GM21367 (cell line): Measurements from ENCODE around the gene INHA.

Experiments used
- ATAC-seq: cut with Tn5 transposase; IDR thresholded peaks from one replicate; pipeline ENCODE4 v1.9.1; 2021; ENCODE audit not compliant: unreplicated experiment

The INHA gene

DNA sequence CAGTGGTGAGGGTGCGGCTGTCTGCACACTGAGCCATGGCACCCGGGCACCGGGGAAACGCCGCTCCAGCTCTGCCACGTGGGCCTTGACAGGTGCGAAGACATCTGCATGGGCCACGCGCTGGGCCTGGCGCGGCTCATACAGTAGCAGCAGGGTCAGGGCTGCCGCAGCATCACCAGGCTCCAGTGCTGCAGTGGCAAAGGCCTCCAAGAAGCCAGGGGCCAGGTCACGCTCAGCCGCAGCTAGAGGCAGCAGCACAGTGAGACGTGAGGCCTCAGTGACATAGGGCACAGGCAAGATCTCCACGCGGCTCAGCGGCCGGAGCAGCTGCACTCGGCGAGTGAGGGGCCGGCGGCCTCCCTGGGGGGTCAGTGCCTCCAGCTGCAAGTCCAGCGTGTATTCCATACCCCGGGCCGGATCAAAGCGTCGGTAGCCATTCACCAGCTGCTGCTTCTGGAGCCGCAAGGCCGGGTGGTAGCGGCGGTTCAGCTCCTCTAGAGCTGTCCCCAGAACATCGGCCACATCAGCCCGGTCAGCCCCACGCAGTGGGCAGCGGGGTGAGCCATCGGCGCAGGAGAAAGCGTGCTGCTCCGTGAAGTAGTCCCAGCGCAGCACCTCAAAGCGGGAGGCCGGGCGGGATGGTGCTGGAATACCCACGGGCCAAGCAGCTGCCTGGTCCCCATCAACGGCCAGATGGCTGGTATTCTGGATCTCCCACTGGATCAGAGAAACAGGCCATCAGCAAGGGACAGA, 32.0 kb upstream of the INHA start:
- ATAC-seq = no peak

DNA sequence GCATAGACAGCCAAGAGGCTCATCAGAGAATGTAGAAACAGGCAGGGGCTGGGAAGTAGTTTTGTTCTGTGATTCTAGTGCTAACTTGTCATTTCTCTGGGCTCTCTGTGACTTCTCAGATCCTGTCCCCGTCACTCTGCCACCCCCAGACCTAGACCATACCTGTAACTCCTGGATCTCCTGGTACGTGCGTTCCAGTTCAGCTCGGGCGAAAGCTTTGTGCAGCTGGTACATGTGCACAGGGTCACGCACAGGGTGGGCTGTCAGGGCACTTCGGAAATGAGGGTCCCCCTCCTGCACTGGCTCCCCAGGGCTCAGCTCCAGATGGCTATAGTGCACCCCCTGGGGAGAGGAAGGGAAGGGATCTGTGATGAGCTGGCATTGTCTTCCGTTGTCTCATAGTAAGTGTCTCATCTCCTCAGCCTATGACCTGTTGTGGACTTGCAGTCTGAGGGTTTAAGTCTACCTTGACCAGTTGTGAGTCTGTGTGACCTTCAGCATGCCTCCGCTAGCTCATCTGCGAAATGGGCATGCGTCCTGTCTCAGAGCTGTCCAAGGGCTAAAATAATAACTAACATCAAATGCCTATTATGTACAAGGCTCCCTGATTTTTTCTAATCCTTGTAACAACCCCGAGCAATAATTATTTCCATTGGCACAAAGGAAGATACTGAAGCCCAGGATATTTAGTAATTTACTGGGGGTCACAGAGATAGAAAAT, 31.2 kb upstream of the INHA start:
- no peak for ATAC-seq

DNA sequence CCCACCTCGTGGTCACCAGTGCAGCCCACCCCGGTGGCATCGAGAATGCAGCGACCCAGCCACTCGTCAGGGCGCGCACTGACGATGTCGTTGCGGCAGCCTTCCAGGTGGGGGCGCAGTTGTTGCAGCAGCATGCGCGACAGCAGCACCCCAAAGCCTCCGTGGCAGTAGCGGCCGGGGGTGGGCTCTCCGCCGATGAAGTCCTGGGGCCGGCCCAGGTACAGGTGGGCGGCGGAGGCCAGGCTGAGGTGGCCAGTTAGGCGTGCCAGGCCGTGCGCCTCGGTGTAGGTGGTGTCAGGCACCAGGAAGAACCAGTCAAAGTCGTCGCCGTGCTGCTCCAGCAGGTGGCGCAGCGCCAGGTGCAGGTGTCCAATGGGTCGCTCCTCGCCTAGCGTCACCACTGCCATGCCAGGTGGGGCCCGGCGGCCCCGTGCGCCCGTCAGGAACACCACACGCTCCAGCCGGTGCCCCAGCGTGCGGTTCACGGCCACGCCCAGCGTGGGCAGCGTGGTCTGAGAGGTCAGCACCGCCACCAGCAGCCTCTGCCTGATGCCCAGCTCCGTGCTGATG, 30.4 kb upstream of the INHA start:
- ATAC-seq = peak; percentile 48

DNA sequence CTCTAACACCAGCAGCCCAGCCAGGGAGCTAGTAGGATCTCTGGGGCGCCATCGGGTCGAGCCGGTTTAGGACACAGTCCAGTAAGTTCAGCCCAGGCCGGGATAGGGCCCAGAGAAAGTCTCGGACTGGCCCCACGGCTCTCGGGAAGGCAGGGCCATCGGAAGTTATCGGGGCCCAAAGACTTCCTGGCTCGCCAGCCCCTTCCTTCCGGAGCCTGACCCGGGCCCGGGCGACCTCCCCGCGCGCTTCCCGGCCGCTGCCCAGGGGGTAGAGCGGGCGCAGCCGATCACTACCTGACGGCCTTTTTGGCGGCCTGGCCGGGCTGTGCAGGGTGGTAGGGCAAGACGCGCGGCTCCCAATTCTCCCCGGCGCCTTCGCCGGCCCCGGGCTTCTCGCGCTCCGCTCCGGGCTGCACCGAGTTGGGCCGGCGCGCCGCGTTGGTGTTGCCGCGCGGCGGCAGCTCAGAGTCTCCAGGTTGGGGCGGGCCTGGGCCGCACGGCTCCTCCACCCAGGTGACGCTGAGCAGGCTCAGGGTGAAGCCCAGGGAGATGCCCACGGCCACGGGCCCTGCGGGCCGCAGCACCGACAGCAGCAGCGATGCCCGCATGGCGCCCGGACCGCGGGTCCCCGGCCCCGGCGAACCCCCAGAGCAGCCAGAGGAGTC, 29.0 kb upstream of the INHA start:
- peak; percentile 34 for ATAC-seq

DNA sequence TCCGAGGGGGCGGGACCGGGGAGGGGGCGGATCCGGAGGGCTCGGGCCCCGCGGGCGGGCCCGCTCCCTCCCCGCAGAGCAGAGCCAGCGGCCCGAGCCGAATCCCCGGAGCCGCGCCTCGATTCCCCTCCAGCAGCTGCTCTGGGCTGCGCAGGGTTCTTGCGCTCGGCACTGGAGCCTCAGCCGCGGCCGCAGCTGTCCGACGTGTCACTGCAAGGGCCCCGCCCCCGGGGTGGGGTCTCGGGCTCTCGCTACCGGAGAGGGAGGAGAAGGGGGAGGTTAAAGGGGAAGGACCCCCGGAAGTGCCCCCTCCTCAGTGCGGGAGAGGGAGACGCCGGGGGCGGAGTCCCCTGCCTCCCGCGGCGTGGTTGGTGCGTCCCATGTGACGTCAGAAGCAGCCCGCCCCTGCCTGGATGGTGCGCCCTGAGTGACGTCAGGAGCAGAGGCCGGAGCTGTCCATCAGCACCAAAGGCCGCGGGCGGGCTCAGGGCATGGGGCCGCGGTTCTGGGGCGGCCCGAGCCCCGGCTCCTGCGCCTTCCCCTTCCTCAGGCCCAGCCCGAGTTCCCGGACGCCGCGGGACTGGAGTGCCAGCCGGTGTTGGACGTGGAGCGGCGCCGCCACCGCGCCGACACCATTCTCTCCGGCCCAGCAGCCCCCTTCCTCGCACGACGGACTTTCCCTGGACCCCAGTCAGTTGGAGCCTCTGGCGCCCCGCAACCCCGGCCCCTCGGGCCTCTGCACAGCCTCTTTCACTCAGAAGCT, 28.3 kb upstream of the INHA start, which contains the start of the genes CHPF and TMEM198:
Gene CHPF (minus strand): TSS at position 214 of the 763 bp plus-strand sequence. CDS start 271 bp downstream, outside the sequence.
Gene TMEM198 (plus strand): TSS at position 433 of the 763 bp plus-strand sequence. CDS start 700 bp downstream, outside the sequence.
- ATAC-seq = peak; percentile 68

DNA sequence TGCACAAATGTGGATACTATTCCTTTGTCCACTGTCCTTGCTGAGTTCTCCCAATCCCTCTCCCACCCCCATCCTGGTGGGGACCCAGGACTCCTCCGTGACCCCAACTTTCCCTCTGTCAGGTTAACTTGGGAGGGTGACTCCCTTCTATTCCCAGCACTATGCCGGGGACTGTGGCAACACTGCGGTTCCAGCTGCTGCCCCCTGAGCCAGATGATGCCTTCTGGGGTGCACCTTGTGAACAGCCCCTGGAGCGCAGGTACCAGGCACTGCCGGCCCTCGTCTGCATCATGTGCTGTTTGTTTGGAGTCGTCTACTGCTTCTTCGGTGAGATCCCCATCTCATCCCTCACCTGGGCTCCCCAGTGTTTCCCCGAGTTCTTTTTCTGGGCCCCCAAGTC, 27.5 kb upstream of the INHA start:
- ATAC-seq = no peak

DNA sequence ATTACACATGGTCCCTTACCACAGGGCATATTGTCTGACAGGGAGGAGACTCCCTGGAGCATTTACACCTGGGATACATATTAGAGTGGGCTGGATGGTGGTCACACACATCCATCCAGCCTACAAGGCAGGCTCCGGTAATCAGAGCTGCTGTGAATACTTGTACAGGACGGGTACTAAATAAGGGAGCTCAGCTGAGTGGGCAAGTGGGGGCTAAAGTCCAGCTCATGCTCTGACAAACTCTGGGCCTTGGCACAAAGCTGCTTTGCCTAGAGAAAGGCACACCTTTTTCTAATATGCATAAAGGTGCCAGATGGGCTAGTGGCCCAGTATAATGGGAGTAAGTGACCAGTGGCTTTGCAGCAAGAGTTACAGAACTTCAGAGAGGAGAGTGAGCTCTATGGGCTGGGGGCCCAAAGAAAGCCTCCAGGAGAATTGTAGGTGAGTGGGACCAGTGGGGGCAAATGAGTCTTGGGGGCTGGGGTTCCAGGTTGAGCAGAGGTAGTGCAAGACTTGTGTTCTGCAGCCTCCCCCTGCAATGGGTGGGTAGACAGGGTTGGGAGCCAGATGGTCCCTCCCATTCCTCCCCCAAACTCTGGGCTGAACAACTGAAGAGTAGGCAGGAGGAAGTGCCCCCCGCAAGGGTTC, 26.7 kb upstream of the INHA start:
- no peak for ATAC-seq

DNA sequence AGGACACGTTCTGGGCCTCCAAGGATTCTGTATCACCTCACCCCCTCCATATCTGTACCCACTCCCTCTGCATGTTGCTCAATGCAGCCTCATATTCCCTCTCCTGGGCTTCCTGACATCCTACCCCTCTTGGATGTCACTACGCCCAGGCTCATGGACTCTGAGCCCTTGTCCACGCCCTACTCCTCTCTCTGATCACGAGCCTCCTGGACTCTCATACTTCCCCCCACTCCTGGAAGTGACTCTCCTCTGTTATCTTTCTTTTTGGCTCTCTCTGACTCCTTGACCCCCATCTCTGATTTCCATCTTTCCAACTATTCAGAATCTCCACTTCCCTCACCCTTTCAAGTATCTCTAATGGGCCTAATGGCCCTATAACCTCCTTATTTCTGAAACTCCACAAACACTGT, 26.2 kb upstream of the INHA start:
- ATAC-seq = no peak

DNA sequence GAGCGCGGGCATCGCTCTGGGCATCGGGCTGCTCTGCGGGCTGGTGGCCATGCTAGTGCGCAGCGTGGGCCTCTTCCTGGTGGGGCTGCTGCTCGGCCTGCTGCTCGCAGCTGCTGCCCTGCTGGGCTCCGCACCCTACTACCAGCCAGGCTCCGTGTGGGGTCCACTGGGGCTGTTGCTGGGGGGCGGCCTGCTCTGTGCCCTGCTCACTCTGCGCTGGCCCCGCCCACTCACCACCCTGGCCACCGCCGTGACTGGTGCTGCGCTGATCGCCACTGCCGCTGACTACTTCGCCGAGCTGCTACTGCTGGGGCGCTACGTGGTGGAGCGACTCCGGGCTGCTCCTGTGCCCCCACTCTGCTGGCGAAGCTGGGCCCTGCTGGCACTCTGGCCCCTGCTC, 24.5 kb upstream of the INHA start:
- no peak for ATAC-seq

DNA sequence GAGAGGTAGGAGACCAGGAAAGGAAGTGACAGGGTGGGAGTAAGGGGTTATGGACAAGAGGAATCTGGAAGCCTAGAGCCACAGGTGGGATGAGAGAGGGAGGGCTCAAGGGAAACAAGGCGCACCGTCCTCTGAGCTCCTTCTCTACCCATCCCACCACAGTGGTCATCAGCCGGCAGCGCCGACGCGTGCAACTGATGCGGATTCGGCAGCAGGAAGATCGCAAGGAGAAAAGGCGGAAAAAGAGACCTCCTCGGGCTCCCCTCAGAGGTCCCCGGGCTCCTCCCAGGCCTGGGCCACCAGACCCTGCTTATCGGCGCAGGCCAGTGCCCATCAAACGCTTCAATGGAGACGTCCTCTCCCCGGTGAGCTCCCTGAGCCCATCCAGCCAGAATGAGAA, 23.1 kb upstream of the INHA start:
- no peak for ATAC-seq

DNA sequence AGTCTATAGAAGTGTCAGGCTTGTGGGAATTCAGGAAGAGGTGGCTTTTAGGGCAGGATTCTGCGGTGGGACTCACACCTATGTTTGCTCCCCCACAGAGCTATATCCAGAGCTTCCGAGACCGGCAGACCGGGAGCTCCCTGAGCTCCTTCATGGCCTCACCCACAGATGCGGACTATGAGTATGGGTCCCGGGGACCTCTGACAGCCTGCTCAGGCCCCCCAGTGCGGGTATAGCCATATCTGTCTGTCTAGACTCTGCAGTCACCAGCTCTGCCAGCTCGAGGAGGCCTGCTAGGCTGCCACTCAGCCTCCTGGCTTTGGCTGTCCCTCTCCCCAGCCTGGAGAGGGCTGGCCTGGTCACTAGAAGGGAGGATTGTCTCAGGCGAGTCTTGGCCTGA, 22.5 kb upstream of the INHA start:
- ATAC-seq = no peak

DNA sequence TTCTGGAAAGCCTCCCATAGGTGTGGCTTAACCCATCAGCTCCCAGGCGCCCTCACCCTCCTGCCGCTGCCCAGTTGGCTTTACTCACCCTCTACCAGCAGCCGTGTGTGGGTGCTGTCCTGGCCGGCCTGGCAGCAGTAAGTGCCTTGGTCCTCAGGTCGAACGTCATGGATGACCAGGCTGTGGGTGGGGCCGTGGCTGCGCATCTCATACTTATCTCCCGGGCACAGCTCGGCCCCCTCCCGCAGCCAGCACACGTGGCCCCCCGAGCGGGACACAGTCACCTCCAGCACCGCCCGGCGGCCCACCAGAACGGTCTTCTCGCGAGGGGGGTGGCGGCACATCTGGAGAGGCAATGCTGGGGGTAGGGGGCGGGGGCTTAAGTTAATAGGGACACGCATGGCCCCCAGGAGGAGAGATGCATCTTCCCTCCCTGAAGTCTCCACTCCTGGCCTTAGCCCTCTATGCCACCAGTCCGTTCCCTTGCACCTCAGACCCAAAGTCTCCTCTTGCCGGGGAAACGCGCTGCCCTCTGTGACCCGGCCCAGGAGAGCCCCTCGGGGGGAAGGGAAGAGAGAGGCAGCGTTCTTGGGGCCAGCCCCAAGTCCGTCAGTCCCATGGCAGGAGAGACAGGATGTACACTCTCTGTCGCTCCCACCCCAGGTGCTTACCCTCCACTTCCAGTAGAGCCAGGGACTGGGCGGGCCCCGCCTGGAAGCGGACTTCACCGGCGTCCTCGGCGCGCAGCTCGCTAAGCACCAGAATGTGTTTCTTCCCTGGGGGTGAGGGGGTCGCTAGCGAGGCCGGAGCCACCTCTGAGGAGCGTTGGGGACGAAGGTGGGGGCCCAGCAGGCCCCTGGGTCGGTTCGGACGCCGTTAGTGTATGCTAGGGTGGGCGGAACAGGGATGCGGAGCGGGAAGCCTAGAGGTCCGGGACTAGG, 20.4 kb upstream of the INHA start:
- peak; percentile 8 for ATAC-seq

DNA sequence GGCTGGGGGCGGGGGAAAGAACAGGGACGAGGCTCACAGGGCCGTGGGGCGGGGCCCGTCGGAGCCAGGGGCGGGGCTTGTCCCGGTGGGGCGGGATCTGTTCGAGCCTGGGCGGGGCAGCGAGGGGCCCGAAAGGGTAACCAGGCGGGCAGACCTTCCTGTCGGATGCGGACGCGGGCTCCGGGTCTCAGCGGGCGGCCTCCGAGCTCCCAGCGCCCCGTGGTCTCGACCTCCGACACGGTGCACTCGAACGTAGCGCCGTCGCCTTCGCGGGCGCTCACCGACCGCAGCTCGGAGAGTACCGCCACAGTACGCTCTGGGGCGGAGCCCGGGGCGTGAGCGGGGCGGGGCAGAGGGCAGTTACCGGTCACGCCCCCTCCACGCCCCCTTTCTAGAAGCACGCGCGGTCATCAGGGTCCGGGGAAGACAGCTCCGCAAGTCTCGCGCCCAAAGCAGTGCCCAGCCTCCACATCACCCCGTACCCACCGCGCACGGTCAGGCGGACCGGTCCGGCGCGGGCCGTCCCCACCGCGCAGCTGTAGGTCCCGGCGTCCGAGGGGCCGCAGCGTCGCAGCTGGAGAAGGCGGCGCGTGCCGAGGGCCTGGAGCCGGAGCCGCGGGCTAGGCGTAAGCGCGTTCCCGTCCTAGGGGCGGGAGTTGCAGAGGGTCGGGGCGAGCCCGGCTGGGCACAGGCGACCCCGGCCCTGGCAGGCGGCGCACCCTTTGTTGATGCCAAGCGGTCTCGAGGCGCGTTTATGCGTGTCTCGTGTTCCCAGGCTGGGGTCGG, 19.5 kb upstream of the INHA start:
- peak; percentile 92 for ATAC-seq

DNA sequence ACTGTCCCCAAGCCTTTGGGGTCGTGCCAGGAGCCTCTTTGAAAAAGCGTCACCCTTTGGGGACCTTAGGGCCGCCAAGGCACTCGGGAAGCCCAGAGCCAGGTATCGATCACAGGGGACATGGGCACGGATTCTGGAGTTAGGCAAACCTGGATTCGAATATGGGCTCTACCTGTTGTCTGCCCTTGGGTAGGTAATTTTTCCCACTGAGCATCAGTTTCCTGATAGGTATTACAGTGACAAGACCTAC, 19.0 kb upstream of the INHA start:
- ATAC-seq = no peak

DNA sequence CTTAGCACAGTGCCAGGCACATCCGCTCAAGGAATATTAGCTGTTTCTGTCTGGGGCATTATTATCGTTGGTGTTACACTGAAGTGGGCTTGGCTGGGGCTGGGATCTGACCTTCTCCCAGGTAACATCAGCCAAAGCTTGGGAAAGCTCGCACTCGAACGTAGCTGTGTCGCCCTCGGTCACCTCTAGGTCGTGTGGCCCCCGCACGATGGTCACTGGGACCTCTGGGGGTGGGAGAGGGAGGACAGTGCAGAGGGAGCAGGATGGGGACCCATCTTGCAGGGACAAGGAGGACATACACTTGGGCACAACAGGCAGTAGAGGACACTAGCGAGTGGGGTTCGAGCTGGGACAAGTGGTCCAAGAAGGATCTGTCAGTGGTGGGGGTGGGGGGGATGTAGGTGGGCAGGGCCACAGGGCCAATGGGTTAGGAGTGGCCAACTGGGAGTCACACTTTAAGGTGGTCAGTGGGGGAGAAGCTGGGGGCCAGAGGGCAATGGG, 18.6 kb upstream of the INHA start:
- ATAC-seq = no peak

DNA sequence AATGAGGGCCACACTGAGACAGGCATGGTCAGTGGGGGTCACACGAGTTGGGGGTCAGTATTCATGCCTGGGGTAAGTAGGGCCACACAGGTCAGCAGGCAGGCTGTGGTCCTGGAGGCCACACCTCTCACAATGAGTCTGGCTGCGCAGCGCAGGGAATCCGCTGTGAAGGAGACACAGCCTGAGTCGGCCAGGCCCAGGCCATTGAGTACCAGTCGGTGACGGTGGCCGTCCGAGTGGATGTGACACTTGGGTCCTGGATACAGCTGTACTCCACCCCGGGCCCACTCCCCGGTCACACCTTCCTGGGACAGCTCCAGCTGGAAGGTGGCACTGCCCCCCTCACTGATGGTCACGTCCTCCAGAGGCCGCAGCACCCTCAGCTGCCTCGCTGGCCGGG, 17.8 kb upstream of the INHA start:
- no peak for ATAC-seq

DNA sequence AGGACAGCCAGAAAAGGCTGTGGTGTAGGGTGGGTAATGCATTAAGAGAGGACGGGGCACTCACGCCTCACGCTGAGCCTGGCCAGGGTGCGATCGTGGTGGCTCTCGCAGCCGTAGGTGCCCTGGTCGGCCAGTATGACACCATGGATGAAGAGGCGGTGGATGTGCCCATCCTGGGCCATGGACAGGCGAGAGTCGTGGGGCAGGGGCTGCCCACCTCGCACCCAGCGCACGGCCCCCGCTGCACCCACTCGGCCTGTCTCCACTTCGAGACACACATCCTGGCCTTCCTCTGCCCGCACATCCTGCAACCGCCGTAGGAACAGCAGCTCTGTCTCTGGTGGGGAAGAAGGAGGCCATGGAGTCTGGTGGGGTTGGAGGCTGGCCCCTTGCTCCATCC, 16.2 kb upstream of the INHA start:
- ATAC-seq = no peak

DNA sequence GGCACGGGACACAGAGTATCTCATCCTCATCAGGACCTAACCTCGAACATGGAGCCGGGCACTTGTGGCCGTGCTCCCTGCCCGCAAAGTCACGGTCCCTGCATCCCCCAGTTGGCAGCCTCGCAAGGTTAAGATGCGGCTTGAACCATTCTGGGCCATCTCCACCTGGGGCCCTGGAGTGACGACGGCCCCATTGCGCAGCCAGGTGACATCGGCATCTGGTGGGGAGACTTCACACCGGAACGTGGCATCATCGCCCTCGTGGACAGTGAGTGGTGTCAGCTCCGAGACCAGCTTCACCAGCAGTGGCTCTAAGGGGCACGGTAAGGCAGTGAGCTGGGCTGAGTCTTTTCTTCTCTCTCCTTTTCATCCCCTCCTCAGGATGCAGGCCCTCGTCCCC, 15.7 kb upstream of the INHA start:
- no peak for ATAC-seq

DNA sequence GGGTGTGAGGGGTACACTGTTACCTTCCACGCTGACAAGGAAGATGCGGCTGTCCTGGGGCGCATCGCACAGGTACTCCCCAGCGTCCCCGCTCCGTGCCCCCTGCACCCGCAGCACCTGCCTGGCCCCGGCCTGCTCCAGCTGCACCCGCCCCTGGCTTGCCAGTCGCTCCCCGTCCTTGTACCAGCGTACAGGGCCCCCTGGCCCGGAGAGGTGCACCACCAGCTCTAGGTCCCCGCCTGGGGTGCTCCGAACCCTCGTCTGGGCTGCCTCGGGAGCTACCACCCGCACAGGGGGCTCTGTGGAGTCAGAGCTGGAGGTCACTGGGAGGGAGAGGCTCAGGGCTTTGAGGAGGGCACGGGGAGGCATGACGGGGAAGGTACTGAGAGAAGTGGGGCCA, 14.8 kb upstream of the INHA start:
- no peak for ATAC-seq
